Esophagus squamous epithelium (tissue), 4 donors: ENCODE results near the gene CLSTN2.

ENCODE experiments used
- CTCF ChIP-seq, 6 experiments: fragments of 450-650 bp in 4 of 6; fragments of 200-600 bp in 2 of 6; sonication (generic) in 2 of 6; IDR thresholded peaks; one replicate each; pipeline ENCODE4 v1.5.1; 2016 to 2019; ENCODE audit warnings: antibody characterized with exemption in 6 of 6, mild to moderate bottlenecking in 4 of 6, moderate library complexity in 4 of 6
- POLR2A ChIP-seq, 4 donors: fragments of 450-650 bp; IDR thresholded peaks; one replicate each; pipeline ENCODE4 v1.6.1; 2017; ENCODE audit warnings: antibody characterized with exemption in 4 of 4, mild to moderate bottlenecking in 4 of 4, moderate library complexity in 3 of 4

GRCh38 chr3:140546649-140547048, 611.7 kb downstream of the CLSTN2 start:
- TF ChIP-seq POLR2A (IDR thresholded peaks at IDR 0.05) = no peak
- TF ChIP-seq CTCF (IDR thresholded peaks at IDR 0.05) = no peak
